IMR-90 (cell line): ENCODE results near the gene RER1. TPM values are rescaled to one million over a fixed set of nuclear protein-coding genes. Genes with fewer than 3 reads are reported as not detected.

Source experiments
- ATAC-seq: fragments of 200-7000 bp; cut with Tn5 transposase; 2 replicates; pipeline ENCODE4 v1.9.1; 2020; ENCODE audit warnings: low read depth, mild to moderate bottlenecking, moderate library complexity
- BruUV-seq: library from RNA; stranded (reverse); fragments of 400-500 nt; replicated peaks from 2 replicates; lab custom pipeline; 2021; lab: Mats Ljungman, UMichigan
- CTCF ChIA-PET: fragments of 300-600 bp; formaldehyde crosslinking; extraction: SDS; loops from one replicate; lab custom pipeline; 2021; ENCODE audit warnings: antibody characterized with exemption; lab: Yijun Ruan, JAX
- POLR2A ChIA-PET: fragments of 300-600 bp; sonication (Branson Sonifier 250); formaldehyde crosslinking; loops from one replicate; lab custom pipeline; 2022; ENCODE audit warnings: antibody characterized with exemption; ENCODE audit not compliant: unreplicated experiment; lab: Charles Lee
- DNase-seq: peaks from one replicate; pipeline ENCODE4 v3.0.0; 2013
- H2AFZ ChIP-seq: replicated peaks from 2 replicates; pipeline ENCODE3; 2013; ENCODE audit warnings: low read length, mild to moderate bottlenecking; ENCODE audit not compliant: poor library complexity
- H2AK5ac ChIP-seq: 2 replicates; pipeline ENCODE4 v1.6.1; 2013; ENCODE audit warnings: low read depth, low read length, inconsistent platforms
- H2AK9ac ChIP-seq: replicated peaks from 2 replicates; pipeline ENCODE3; 2013; ENCODE audit warnings: mild to moderate bottlenecking, low read depth, low read length, moderate library complexity; ENCODE audit not compliant: poor library complexity
- H2BK120ac ChIP-seq: 2 replicates; pipeline ENCODE4 v1.6.1; 2013; ENCODE audit warnings: low read depth, low read length, inconsistent platforms
- H2BK15ac ChIP-seq: 3 replicates; pipeline ENCODE4 v1.6.1; 2013; ENCODE audit warnings: low read depth, low read length, inconsistent platforms
- H2BK20ac ChIP-seq: 2 replicates; pipeline ENCODE4 v1.6.1; 2013; ENCODE audit warnings: low read depth, mild to moderate bottlenecking, inconsistent platforms, low read length, moderate library complexity
- H2BK5ac ChIP-seq: 2 replicates; pipeline ENCODE4 v1.6.1; 2013; ENCODE audit warnings: mild to moderate bottlenecking, low read depth, low read length, inconsistent platforms; ENCODE audit not compliant: poor library complexity, severe bottlenecking
- H3K14ac ChIP-seq: replicated peaks from 2 replicates; pipeline ENCODE4 v1.6.1; 2013; ENCODE audit warnings: low read depth, low read length, inconsistent platforms
- H3K18ac ChIP-seq: 2 replicates; pipeline ENCODE4 v1.6.1; 2013; ENCODE audit warnings: low read depth, low read length, control low read depth
- H3K23ac ChIP-seq: 2 replicates; pipeline ENCODE4 v1.6.1; 2013; ENCODE audit warnings: low read depth, low read length, inconsistent platforms
- H3K27ac ChIP-seq: 2 replicates; pipeline ENCODE4 v1.5.1; 2013; ENCODE audit warnings: mild to moderate bottlenecking, control low read depth, low read length; ENCODE audit not compliant: insufficient read depth
- H3K27me3 ChIP-seq: 2 replicates; pipeline ENCODE4 v1.6.1; 2013; ENCODE audit warnings: low read length; ENCODE audit not compliant: control insufficient read depth, insufficient read depth
- H3K36me3 ChIP-seq: 2 replicates; pipeline ENCODE4 v1.6.1; 2013; ENCODE audit warnings: low read length, mixed read lengths; ENCODE audit not compliant: control insufficient read depth, insufficient read depth
- H3K4ac ChIP-seq: 2 replicates; pipeline ENCODE4 v1.6.1; 2013; ENCODE audit warnings: low read depth, low read length, inconsistent platforms
- H3K4me1 ChIP-seq: 2 replicates; pipeline ENCODE4 v1.6.1; 2013; ENCODE audit warnings: low read length, mixed read lengths; ENCODE audit not compliant: control insufficient read depth, insufficient read depth
- H3K4me2 ChIP-seq: 2 replicates; pipeline ENCODE4 v1.6.1; 2013; ENCODE audit warnings: low read depth, mild to moderate bottlenecking, control low read depth, low read length, moderate library complexity
- H3K4me3 ChIP-seq: 2 replicates; pipeline ENCODE4 v1.5.1; 2013; ENCODE audit warnings: low read depth, mild to moderate bottlenecking, control low read depth, low read length, moderate library complexity; ENCODE audit not compliant: insufficient read depth
- H3K56ac ChIP-seq: 2 replicates; pipeline ENCODE4 v1.6.1; 2013; ENCODE audit warnings: low read length, inconsistent platforms; ENCODE audit not compliant: insufficient read depth; ENCODE audit errors: extremely low read depth
- H3K79me1 ChIP-seq, 2 experiments: 2 replicates each; pipeline ENCODE4 v1.6.1; 2013; ENCODE audit warnings: low read length in 2 of 2, inconsistent platforms in 1 of 2, low read depth in 1 of 2
- H3K9ac ChIP-seq: 2 replicates; pipeline ENCODE4 v1.6.1; 2013; ENCODE audit warnings: low read depth, low read length, control low read depth
- H3K9me1 ChIP-seq: 2 replicates; pipeline ENCODE4 v1.6.1; 2013; ENCODE audit warnings: low read length, inconsistent platforms; ENCODE audit not compliant: insufficient read depth
- H3K9me3 ChIP-seq: 2 replicates; pipeline ENCODE4 v1.6.1; 2013; ENCODE audit warnings: low read length; ENCODE audit not compliant: control insufficient read depth, insufficient read depth
- H4K20me1 ChIP-seq: 2 replicates; pipeline ENCODE4 v1.6.1; 2013; ENCODE audit warnings: low read length, inconsistent platforms; ENCODE audit not compliant: insufficient read depth
- H4K5ac ChIP-seq: 2 replicates; pipeline ENCODE4 v1.6.1; 2013; ENCODE audit warnings: mild to moderate bottlenecking, low read depth, low read length, control low read depth
- H4K8ac ChIP-seq, 2 experiments: 2 replicates each; pipeline ENCODE4 v1.6.1; 2013; ENCODE audit warnings: low read depth in 2 of 2, low read length in 2 of 2, control low read depth in 1 of 2, inconsistent platforms in 1 of 2
- H4K91ac ChIP-seq: 2 replicates; pipeline ENCODE4 v1.6.1; 2013; ENCODE audit warnings: low read depth, low read length, inconsistent platforms; ENCODE audit not compliant: insufficient read depth
- BHLHE40 ChIP-seq: fragments of 150-350 bp; IDR thresholded peaks from 2 replicates; pipeline ENCODE4 v1.6.1; 2016; ENCODE audit warnings: mild to moderate bottlenecking, low read depth, low read length
- CTCF ChIP-seq: conservative IDR thresholded peaks from 2 replicates; pipeline ENCODE4 v1.5.1; 2012; ENCODE audit warnings: mild to moderate bottlenecking, low read depth, low read length, improper control_type of control experiment
- FOS ChIP-seq: fragments of 150-350 bp; IDR thresholded peaks from 2 replicates; pipeline ENCODE4 v1.6.1; 2016; ENCODE audit warnings: low read depth, low read length
- MAFK ChIP-seq: IDR thresholded peaks from 2 replicates; pipeline ENCODE4 v1.6.1; 2012; ENCODE audit warnings: low read depth, low read length, improper control_type of control experiment
- NFE2L2 ChIP-seq: fragments of 150-350 bp; IDR thresholded peaks from 2 replicates; pipeline ENCODE4 v1.6.1; 2016; ENCODE audit warnings: low read depth, mild to moderate bottlenecking, low read length
- RAD21 ChIP-seq: IDR thresholded peaks from 2 replicates; pipeline ENCODE4 v1.6.1; 2012; ENCODE audit warnings: low read length, improper control_type of control experiment
- RFX5 ChIP-seq: IDR thresholded peaks from 2 replicates; pipeline ENCODE4 v1.8.0; 2012; ENCODE audit warnings: low read depth, mild to moderate bottlenecking, low read length, moderate library complexity
- SMC3 ChIP-seq: fragments of 150-350 bp; IDR thresholded peaks from 2 replicates; pipeline ENCODE4 v1.6.1; 2016; ENCODE audit warnings: low read depth, mild to moderate bottlenecking, antibody characterized with exemption, low read length, moderate library complexity
- USF2 ChIP-seq: fragments of 150-350 bp; IDR thresholded peaks from 2 replicates; pipeline ENCODE4 v1.6.1; 2017; ENCODE audit warnings: mild to moderate bottlenecking, antibody characterized with exemption, low read length, low read depth
- WGBS, 2 experiments: methylation state at CpG; one replicate each; pipeline versions ENCODE4 v1.1.5 to v1.1.7; 2013; ENCODE audit warnings: missing lambda C conversion rate in 2 of 2; ENCODE audit not compliant: insufficient read length in 1 of 2; ENCODE audit errors: extremely low coverage in 2 of 2; 5-methylcytosine and 5-hydroxymethylcytosine counted together
- dilution Hi-C: fragments of 300-500 bp; cut with HindIII; formaldehyde crosslinking; loops from one replicate; pipeline ENCODE4 v1.14.3; 2018; ENCODE audit warnings: low sequenced_read_pairs; ENCODE audit not compliant: unreplicated experiment
- in situ Hi-C: fragments of 300-500 bp; cut with MboI; formaldehyde crosslinking; loops from 3 replicates; pipeline ENCODE4 v1.14.3; 2019; ENCODE audit warnings: low sequenced_read_pairs, inconsistent platforms, mixed read lengths
- intact Hi-C: fragments of 100-400 bp; cut with micrococcal nuclease; formaldehyde crosslinking; loops from 2 replicates; pipeline ENCODE4 v1.10.0; 2022
- polyA plus RNA-seq, 3 experiments: library from polyadenylated mRNA; depleted of rRNA; stranded (reverse); fragments of >200 nt; gene quantifications; 2 replicates each; pipeline ENCODE4 v1.2.3, GENCODE V29; 2012; ENCODE audit warnings: low replicate concordance in 1 of 3
- total RNA-seq: library from RNA; depleted of rRNA; stranded (reverse); fragments of >200 nt; gene quantifications from 2 replicates; pipeline ENCODE4 v1.2.3, GENCODE V29; 2012

Gene RER1
- total and polyA plus RNA-seq, 2 of the 4 experiments (the other 2 are of a cell fraction), result 47.1 to 240 TPM

GRCh38 chr1:2375923-2376260 is 15.7 kb upstream of the RER1 start:
- H4K91ac ChIP-seq, result no peak overlapping the region
- no peak overlapping the region for H3K14ac ChIP-seq
- POLR2A ChIA-PET, result no interaction called here
- H3K23ac ChIP-seq, result no peak overlapping the region
- no peak overlapping the region for H2BK15ac ChIP-seq
- TF ChIP-seq USF2 (no peak), MAFK (no peak), CTCF (no peak), NFE2L2 (no peak), RAD21 (no peak), SMC3 (no peak), RFX5 (no peak), FOS (no peak), BHLHE40 (no peak)
- H2AFZ ChIP-seq, result no peak overlapping the region
- no peak overlapping the region for H2AK9ac ChIP-seq
- H3K36me3 ChIP-seq, result no peaks in the 10 kb centered on the region
- no peak overlapping the region for H2BK120ac ChIP-seq
- no peak overlapping the region for H2AK5ac ChIP-seq
- H2BK5ac ChIP-seq, result no peak overlapping the region
- intact Hi-C loops, result no loop called here
- dilution Hi-C loops, result no loop called here
- DNase-seq (no peak), ATAC-seq (no peak)
- BruUV-seq, result no TSS peak
- 84% methylated on average over 4 of the region's 7 CpGs; no CpG with 5 or more reads in 1 of the 2 experiments for WGBS, 2 experiments
- no peaks in the 10 kb centered on the region for H3K79me1 ChIP-seq
- CTCF ChIA-PET, result interaction anchor here (1.2 kb wide), 1 partner anchor 181 kb away, joined by 4 read pairs; the partner anchor contains the start of gene FAAP20
- H4K5ac ChIP-seq, result no peak overlapping the region
- H3K4ac ChIP-seq, result no peak overlapping the region
- H3K4me1 ChIP-seq, result no peaks in the 10 kb centered on the region
- H3K9me1 ChIP-seq, result no peaks in the 10 kb centered on the region
- in situ Hi-C loops, result no loop called here
- no peaks in the 10 kb centered on the region; the same call in 1 of the 2 replicates for H4K20me1 ChIP-seq
- H3K27ac ChIP-seq, result no peak overlapping the region
- H3K9ac ChIP-seq, result no peak overlapping the region
- H3K9me3 ChIP-seq, result no peaks in the 10 kb centered on the region
- no peak overlapping the region for H3K18ac ChIP-seq
- no peaks in the 10 kb centered on the region for H3K27me3 ChIP-seq
- H3K4me2 ChIP-seq, result no peak overlapping the region
- H3K56ac ChIP-seq, result no peak overlapping the region
- no peak overlapping the region for H3K4me3 ChIP-seq
- no peak overlapping the region for H2BK20ac ChIP-seq
- no peak overlapping the region for H4K8ac ChIP-seq
